ENCODE results near the gene INPP4A.
"Not testable (repeated sequence)": the region's sequence is repeated elsewhere in the genome, so short reads cannot be mapped to it uniquely, and the experiment has no call there.

INPP4A gene

GRCh38 chr2:98426771-98427170 is 17.9 kb upstream of the INPP4A start:
- no peak for DNase-seq (ENCODE audit: extremely low read depth, low read depth)
- TF ChIP-seq CTCF (IDR thresholded peaks at IDR 0.05; ENCODE audit: low read depth, low read length) = no peak

GRCh38 chr2:98432145-98432544 is 12.5 kb upstream of the INPP4A start:
- no peak for DNase-seq (ENCODE audit: extremely low read depth, low read depth)
- no peak for TF ChIP-seq CTCF (IDR thresholded peaks at IDR 0.05; ENCODE audit: low read depth, low read length)

GRCh38 chr2:98433363-98433964 is 11.2 kb upstream of the INPP4A start:
- DNase-seq (ENCODE audit: extremely low read depth, low read depth) = no peak
- no peak for TF ChIP-seq CTCF (IDR thresholded peaks at IDR 0.05; ENCODE audit: low read depth, low read length)

- no peak for TF ChIP-seq CTCF (IDR thresholded peaks at IDR 0.05; ENCODE audit: low read depth, low read length)
- DNase-seq (ENCODE audit: extremely low read depth, low read depth) = no peak
Measured at GRCh38 chr2:98434492-98434891, 10.2 kb upstream of the INPP4A start.

- DNase-seq (ENCODE audit: extremely low read depth, low read depth) = not testable (repeated sequence)
Measured at GRCh38 chr2:98435670-98436069, 9.0 kb upstream of the INPP4A start.

GRCh38 chr2:98436734-98437133 is 7.9 kb upstream of the INPP4A start:
- TF ChIP-seq CTCF (IDR thresholded peaks at IDR 0.05; ENCODE audit: low read depth, low read length) = no peak
- DNase-seq (ENCODE audit: extremely low read depth, low read depth) = no peak

GRCh38 chr2:98438190-98439133 is 6.2 kb upstream of the INPP4A start:
- DNase-seq (ENCODE audit: extremely low read depth, low read depth) = no peak
- TF ChIP-seq CTCF (IDR thresholded peaks at IDR 0.05; ENCODE audit: low read depth, low read length) = no peak

All from AG09319 (cell line).